H4 (cell line): Measurements from ENCODE around the gene RAPGEF5. TPM values are rescaled to one million over a fixed set of nuclear protein-coding genes. Genes with fewer than 3 reads are reported as not detected.

Source experiments
- DNase-seq: peaks from one replicate; pipeline ENCODE4 v3.0.0-alpha.2; 2015; ENCODE audit warnings: low spot score
- total RNA-seq: library from RNA; depleted of rRNA; stranded (reverse); fragments of >200 nt; shearing (Covaris generic); gene quantifications from 2 replicates; pipeline ENCODE4 v1.2.3, GENCODE V29; 2014

The RAPGEF5 gene
- total RNA-seq, 1 experiment from 2014 or later, result 0.85 TPM

GRCh38 chr7:22219036-22219435 is 137.9 kb downstream of the RAPGEF5 start:
- no peak for DNase-seq

GRCh38 chr7:22216832-22217475 is 140.0 kb downstream of the RAPGEF5 start:
- no peak for DNase-seq

GRCh38 chr7:22216309-22216708 is 140.6 kb downstream of the RAPGEF5 start:
- DNase-seq, result no peak

GRCh38 chr7:22214000-22214399 is 143.0 kb downstream of the RAPGEF5 start:
- DNase-seq, result no peak

GRCh38 chr7:22213081-22213480 is 143.9 kb downstream of the RAPGEF5 start:
- no peak for DNase-seq

GRCh38 chr7:22210967-22211366 is 146.0 kb downstream of the RAPGEF5 start:
- no peak for DNase-seq

GRCh38 chr7:22210355-22210754 is 146.6 kb downstream of the RAPGEF5 start:
- DNase-seq, result no peak

GRCh38 chr7:22208799-22209198 is 148.2 kb downstream of the RAPGEF5 start:
- DNase-seq, result no peak

GRCh38 chr7:22207724-22208225 is 149.2 kb downstream of the RAPGEF5 start:
- DNase-seq, result no peak

- no peak for DNase-seq
Measured at GRCh38 chr7:22205631-22206030, 151.3 kb downstream of the RAPGEF5 start.

- DNase-seq, result no peak
Measured at GRCh38 chr7:22204312-22204711, 152.6 kb downstream of the RAPGEF5 start.

GRCh38 chr7:22202141-22202540 is 154.8 kb downstream of the RAPGEF5 start:
- no peak for DNase-seq

GRCh38 chr7:22201186-22201880 is 155.6 kb downstream of the RAPGEF5 start:
- DNase-seq, result no peak

- DNase-seq, result no peak
Measured at GRCh38 chr7:22200777-22201176, 156.2 kb downstream of the RAPGEF5 start.

GRCh38 chr7:22200238-22200637 is 156.7 kb downstream of the RAPGEF5 start:
- DNase-seq, result no peak

GRCh38 chr7:22197376-22197775 is 159.6 kb downstream of the RAPGEF5 start:
- DNase-seq, result no peak

GRCh38 chr7:22196429-22196828 is 160.5 kb downstream of the RAPGEF5 start:
- DNase-seq, result no peak

GRCh38 chr7:22195397-22196172 is 161.4 kb downstream of the RAPGEF5 start:
- no peak for DNase-seq

GRCh38 chr7:22194658-22195273 is 162.2 kb downstream of the RAPGEF5 start:
- no peak for DNase-seq

GRCh38 chr7:22193450-22193983 is 163.4 kb downstream of the RAPGEF5 start:
- no peak for DNase-seq

- no peak for DNase-seq
Measured at GRCh38 chr7:22192801-22193200, 164.2 kb downstream of the RAPGEF5 start.

- DNase-seq, result no peak
Measured at GRCh38 chr7:22190736-22191135, 166.2 kb downstream of the RAPGEF5 start.
